LNCaP clone FGC (cell line): ENCODE data around the gene HOXC6.

Experiments
- DNase-seq: peaks from one replicate; pipeline ENCODE4 v3.0.0-alpha.2; 2011; ENCODE audit warnings: low read depth
- H3K4me3 ChIP-seq: 2 replicates; pipeline ENCODE4 v1.5.1; 2011; ENCODE audit warnings: mild to moderate bottlenecking, low read depth, low read length, control low read depth
- TF ChIP-seq, protein P1 (sequence below): IDR thresholded peaks from 2 replicates; pipeline ENCODE4 v1.5.1; 2012; ENCODE audit warnings: mild to moderate bottlenecking; ENCODE audit not compliant: control insufficient read depth, insufficient read depth; ENCODE audit errors: extremely low read depth

The HOXC6 gene

GRCh38 chr12:54037360-54038283 lies 9.4 kb downstream of the HOXC6 start:
- DNase-seq, result no peak
- H3K4me3 ChIP-seq, result peak overlapping the region; percentile 14; the same call in 1 of the 2 replicates
- TF ChIP-seq, protein P1, sequence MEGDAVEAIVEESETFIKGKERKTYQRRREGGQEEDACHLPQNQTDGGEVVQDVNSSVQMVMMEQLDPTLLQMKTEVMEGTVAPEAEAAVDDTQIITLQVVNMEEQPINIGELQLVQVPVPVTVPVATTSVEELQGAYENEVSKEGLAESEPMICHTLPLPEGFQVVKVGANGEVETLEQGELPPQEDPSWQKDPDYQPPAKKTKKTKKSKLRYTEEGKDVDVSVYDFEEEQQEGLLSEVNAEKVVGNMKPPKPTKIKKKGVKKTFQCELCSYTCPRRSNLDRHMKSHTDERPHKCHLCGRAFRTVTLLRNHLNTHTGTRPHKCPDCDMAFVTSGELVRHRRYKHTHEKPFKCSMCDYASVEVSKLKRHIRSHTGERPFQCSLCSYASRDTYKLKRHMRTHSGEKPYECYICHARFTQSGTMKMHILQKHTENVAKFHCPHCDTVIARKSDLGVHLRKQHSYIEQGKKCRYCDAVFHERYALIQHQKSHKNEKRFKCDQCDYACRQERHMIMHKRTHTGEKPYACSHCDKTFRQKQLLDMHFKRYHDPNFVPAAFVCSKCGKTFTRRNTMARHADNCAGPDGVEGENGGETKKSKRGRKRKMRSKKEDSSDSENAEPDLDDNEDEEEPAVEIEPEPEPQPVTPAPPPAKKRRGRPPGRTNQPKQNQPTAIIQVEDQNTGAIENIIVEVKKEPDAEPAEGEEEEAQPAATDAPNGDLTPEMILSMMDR, result no peak

DNA sequence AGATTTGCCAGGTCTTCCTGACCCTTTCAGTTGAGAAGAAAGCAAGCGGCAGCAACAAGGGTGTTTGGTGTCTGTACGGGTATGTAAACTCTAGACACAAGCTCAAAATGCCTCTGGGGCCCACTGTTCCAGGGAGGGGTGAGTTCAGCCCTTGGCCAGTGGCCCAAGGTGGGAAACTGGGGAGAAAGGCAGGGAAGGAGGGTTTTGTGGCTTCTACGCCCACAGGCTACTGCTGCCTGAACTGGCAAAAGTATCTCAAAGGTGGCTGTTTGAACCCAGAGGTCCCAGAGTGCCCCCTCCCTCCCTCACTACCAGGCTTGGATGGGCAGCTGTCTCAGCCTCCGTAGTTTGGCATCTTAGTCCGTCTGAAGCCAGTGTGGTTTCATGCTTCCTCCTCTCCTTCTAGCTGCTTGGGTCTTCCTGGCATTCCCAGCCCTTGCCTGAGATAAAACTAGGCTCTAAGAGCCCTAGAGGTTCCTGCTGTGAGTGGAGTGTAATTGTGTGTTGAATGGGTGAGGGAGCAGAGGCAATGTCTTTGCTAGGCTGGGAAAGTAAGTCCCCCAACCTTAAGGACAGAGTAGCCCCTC lies 10.1 kb downstream of the HOXC6 start:
- DNase-seq, result no peak
- TF ChIP-seq, protein P1, result no peak
- H3K4me3 ChIP-seq, result peak overlapping the region; percentile 14; the same call in 1 of the 2 replicates

- TF ChIP-seq, protein P1, result no peak
- H3K4me3 ChIP-seq, result no peak overlapping the region
- DNase-seq, result no peak
These were observed 10.7 kb downstream of the HOXC6 start for GRCh38 chr12:54038871-54039414.

- no peak for DNase-seq
These were observed 11.3 kb downstream of the HOXC6 start for GRCh38 chr12:54039417-54040147.

GRCh38 chr12:54040148-54040494 lies 11.9 kb downstream of the HOXC6 start:
- DNase-seq, result no peak
- TF ChIP-seq, protein P1, result no peak

More at GRCh38 chr12:54039417-54040147, 11.3 kb downstream of the HOXC6 start:
- H3K4me3 ChIP-seq, result no peak overlapping the region
- TF ChIP-seq, protein P1, result no peak

DNA sequence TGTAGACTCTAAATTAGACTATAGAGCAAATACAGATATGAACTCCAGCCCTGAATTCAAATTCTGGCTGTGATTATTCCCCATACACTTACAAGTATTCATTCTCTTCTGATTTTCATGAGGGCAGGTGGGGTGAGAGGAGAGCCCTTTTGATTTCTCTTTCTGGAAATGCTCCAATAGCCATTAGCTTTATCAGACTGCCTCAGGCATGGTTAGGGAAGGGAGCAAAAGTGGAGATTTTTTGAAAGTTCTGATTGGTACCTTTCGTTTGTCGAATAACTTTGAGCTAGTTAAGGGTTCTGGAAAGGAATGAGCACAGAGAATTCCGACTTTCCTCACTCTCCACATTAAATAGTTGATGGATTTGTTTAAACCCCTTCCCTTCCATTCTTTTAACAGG lies 12.4 kb downstream of the HOXC6 start:
- no peak overlapping the region for H3K4me3 ChIP-seq
- TF ChIP-seq, protein P1, result no peak
- no peak for DNase-seq

More at GRCh38 chr12:54040148-54040494, 11.9 kb downstream of the HOXC6 start:
- H3K4me3 ChIP-seq, result no peak overlapping the region
